GM21360 (cell line): ENCODE data around the gene GUF1.

ENCODE experiments used
- ATAC-seq: cut with Tn5 transposase; IDR thresholded peaks from one replicate; pipeline ENCODE4 v1.9.1; 2021; ENCODE audit warnings: mild to moderate bottlenecking, moderate library complexity; ENCODE audit not compliant: unreplicated experiment

GUF1 gene, protein sequence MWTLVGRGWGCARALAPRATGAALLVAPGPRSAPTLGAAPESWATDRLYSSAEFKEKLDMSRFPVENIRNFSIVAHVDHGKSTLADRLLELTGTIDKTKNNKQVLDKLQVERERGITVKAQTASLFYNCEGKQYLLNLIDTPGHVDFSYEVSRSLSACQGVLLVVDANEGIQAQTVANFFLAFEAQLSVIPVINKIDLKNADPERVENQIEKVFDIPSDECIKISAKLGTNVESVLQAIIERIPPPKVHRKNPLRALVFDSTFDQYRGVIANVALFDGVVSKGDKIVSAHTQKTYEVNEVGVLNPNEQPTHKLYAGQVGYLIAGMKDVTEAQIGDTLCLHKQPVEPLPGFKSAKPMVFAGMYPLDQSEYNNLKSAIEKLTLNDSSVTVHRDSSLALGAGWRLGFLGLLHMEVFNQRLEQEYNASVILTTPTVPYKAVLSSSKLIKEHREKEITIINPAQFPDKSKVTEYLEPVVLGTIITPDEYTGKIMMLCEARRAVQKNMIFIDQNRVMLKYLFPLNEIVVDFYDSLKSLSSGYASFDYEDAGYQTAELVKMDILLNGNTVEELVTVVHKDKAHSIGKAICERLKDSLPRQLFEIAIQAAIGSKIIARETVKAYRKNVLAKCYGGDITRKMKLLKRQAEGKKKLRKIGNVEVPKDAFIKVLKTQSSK

DNA sequence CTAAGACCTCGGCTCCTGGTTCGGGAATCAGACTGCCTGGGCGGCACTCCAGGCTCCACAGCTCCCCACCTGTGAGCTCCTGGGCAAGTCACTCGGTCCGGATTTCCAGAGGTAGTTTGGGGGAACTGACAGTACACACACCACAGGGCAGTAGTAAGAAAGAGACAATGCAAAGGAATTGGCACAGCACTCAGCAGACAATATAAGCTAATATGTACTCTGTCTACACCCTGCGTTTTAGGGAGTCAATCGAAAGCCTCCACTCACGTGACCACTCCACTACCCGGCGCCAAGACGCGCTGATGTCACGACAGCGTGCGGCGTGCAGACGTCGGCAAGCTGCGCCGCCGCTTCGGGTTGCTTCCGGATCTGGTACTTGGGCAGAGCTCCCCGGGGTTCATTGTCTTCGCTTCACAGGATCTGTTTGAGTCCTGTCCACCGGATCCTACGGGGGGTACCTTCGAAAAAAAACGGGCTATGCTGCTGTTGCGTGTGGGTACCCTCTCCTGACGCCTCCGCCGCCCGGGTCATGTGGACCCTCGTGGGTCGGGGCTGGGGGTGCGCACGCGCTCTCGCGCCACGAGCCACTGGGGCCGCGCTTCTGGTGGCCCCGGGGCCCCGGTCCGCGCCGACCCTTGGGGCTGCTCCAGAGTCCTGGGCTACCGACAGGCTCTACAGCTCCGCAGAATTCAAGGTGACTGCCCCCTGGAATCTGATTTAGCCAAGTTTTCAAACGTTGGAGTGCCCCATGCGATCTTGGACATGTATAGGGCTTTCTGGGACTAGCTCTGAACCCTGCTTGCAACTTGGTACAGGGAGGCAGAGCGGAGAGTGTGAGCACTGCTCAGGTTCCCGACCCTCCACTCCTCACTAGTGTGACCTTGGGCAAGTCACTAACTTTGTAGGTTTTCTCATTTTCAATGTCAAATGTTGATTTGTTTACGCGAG lies at the start of gene GUF1:
Gene GUF1, plus strand, starts transcription at position 327 of the 948 bp plus-strand sequence. Its CDS starts 203 bp downstream, at position 530.
- ATAC-seq, result peak; percentile 95

DNA sequence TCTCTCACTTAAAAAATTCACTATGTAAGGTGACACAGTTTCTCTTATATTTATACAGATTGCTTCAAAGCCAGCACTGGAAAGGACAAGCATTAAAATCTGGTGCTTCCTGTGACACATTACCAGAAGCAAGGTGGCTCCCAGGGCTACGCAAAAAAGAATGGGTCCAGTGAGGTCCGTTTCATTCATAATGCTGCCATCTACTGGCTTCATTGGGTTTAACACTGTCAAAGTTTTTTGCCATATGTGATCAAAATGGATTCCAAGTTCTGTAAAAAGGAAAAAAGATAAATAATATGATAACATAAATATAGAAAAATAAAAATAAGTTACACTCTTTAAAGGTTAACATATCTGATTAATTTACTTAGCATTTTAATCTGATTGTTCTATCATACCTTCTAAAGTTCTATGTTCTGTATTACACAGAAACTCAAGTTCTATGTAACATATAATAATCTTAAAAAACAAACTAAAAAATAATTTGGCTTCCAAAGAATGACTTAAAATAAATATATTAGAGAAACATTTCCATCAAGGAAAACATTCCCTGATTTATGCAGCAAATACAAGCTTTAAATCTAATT lies 48.8 kb upstream of the GUF1 start:
- peak; percentile 99 for ATAC-seq

DNA sequence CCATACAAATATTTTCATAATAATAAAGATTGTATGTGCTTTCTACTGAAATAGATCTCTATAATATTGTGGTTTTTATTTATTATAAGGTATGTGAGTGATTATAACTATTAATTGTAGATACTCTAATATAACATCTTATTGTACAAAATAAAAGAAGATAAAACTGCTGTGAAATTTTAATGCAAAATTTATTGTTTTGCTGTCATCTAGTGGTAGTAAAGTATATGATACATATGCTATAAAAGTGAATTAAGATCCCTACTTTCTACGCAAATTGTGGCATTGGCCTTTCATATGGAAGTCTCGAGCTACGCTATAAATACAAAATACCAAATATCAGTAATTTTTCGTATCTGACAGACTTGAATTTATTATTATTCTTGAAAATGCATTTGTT lies 46.1 kb upstream of the GUF1 start:
- ATAC-seq, result no peak

DNA sequence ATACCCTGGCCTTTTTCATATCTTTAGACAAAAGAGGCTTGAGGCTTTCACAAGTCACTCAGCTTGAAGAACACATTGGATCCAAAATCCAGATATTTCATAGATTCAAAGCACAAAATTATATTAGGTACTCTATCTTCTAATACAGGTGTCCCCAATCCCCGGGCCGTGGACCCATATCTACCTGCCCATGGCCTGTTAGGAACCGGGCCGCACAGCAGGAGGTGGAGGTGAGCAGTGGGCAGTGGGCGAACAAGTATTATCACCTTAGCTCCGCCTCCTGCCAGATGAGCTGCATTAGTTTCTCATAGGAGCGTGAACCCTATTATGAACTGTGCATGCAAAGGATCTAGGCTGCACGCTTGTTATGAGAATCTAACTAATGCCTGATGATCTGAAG lies 45.5 kb upstream of the GUF1 start:
- ATAC-seq, result no peak

DNA sequence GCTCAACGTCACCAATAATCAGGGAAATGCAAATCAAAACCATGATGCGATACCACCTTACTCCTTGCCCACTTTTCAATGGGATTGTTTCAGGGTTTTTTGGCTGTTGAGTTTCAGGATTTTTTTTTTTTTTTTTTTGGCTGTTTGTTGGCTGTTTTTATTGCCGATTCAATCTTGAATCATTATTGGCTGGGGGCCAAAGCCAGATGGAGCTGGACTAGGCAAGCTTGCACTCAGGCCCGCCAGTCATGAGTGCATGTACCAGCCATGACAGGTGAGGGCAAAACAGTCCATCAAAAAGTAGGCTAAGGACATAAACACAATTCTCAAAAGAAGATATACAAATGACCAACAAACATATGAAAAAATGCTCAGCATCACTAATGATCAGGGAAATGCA lies 40.1 kb upstream of the GUF1 start:
- no peak for ATAC-seq

DNA sequence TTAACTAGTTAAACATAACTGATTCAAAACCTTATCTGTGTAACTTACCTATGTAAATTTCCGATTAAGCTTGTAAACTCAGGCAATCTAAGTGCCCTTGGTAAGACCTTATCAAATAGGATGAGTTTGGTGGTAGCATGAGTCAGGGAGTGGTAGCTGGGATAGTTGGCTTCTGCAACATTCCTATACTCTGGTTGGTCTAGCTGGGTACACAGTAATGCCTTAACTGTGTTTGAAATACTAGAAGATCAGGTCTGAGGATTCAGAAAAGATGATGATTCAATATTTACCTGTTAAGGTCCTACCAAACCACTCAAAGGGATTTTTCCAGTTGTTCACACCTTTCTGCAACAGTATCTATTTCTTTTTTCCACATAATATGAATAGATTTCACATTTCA lies 32.1 kb upstream of the GUF1 start:
- no peak for ATAC-seq

DNA sequence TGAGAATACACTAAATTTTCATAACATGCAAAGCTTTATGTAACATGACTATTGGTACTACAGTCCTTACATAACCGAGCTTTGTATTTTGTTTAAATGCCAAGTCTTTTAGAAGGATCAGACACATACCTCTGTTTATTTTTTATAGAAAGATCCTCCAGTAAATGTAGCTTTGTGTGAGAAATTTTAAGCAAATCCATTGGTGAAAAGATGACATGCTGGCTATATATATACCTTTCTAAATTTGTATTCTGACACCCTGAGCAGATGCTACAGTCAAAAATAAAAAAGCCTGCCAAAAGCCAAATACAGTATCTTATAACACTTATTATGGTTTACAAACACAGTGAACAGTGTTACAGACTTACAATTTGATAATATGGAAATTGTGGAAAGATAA lies 26.8 kb upstream of the GUF1 start, which contains the start of gene YIPF7:
Gene YIPF7, minus strand, starts transcription at position 201 of the 400 bp plus-strand sequence. CDS start 1,525 bp downstream, outside the sequence.
- no peak for ATAC-seq

DNA sequence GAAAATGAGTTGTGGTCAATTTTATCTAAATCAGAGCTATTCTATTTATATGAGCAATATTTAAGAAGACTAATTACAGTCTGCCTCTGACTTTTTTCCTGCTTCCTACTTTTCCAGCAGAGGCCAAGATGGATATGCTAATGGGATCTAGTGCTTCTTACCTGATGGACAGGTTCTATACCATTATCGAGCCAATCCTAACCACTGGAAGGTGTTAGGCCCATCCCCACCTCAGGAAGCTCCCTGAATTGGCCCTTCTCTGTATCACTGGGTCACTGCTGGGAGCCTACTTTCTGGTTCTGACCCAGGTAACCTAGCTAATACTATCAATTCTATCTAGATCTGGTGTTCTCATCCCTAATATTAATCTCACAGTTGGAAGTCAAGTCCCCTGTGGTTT lies 26.2 kb upstream of the GUF1 start:
- ATAC-seq, result no peak

DNA sequence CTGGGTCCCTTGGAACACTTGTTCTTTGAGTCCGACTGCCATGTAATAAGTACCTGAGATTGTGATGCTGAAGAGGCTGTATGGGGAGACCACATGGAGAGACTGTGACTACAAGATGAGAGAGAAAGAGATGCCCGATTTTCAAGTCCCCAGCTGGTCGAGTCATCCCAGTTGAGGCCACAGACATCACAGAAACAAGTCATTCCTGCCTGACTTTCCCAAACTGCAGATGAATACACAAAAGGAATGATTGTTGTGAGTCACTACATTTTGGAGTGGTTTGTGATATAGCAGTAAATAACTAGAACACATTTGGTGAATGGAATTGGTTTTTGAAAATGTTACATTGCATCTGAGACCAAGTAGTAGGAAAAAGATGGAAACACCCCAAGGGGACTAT lies 17.8 kb upstream of the GUF1 start:
- no peak for ATAC-seq

DNA sequence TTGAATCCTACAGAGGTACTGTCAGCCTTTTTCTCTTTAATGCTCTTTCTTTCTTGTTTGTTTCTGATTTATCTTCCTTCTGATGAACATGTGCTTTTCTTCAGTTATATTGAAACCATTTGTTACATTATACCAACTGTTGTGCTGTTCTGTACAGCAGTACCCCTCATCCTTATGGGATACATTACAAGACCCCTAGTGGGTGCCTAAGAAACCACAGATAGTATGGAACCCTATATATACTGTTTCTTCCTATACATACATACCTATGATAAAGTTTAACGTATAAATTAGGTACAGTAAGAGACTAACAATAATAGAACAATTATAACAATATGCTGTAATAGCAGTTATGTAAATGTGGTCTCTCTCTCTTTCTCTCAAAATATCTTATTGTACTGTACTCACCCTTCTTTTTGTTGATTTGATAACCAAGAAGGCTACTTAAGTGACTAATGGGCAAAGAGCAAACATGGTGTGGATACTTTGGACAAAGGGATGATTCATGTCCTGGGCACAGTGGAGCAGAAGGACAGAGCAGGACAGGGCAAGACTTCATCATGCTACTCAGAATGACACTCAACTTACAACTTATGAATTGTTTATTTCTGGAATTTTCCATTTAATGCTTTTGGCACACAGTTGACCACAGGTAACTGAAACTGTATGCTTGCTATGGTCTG lies 16.1 kb upstream of the GUF1 start:
- no peak for ATAC-seq

DNA sequence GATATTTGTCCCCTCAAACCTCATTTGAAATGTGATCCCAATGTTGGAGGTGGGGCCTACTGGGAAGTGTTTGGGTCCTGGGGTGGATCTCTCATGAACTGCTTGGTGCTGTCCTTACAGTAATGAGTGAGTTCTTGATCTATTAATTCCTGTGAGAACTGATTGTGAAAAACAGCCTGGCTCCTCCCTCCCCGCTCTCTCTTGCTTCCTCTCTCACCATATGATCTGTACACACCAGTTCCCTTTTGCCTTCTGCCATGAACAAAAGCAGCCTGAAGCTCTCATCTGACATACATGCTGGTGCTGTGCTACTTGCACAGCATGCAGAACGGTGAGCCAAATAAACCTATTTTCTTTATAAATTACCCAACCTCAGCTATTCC lies 15.6 kb upstream of the GUF1 start:
- no peak for ATAC-seq

DNA sequence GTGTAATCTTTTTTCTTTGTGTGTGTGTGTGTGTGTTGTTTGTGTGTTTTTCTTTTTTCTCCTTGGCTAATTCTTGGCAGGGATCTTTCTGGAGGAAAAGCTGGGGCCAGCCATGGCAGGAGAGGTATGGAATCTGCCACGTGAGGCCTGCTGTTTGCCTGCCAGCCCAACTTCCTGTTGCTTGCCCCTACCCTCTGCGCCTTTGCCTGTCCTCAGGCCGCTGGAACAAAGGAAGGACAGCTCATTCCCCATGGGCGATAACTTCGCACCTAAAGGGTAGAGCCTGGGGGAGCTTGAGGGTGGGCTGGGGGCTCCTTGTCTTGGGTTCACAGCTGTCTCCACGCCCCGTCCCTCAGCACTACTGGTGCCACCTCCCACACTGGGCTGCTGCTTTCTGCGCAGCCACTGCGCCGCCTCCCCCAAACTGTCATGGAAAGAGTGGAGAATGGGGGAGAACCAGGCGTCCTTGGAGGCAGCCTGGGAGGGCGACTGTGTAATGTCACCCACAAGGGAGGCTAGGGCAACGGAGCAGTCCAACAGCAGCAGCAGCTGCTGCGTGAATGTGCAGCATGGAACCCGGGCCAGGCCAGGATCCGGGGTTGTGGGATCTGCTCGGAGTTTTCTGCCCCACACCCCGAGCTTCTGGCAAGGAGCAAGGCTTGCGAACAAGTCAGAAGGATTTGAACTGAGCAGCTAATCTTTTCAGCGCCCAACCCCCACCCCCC lies 14.5 kb upstream of the GUF1 start:
- ATAC-seq, result no peak

DNA sequence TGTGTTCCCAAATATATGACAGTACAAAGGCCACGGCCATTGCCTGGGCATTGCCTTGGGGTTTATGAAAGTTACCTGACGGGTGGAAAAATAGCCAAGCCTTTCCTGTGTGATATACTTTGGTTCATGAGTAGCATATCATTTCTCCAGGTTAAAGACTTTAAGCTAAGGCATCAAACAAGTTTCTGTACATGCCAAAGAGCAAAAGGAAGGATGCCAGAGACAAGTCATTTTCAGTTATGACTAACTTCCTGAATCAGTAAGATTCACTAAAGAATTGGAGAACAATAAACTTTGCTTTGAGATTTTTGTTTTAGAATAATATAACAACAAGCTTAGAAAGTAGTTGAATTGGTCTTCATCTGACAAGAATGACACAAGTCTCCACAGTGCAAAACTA lies 9.7 kb upstream of the GUF1 start:
- no peak for ATAC-seq

DNA sequence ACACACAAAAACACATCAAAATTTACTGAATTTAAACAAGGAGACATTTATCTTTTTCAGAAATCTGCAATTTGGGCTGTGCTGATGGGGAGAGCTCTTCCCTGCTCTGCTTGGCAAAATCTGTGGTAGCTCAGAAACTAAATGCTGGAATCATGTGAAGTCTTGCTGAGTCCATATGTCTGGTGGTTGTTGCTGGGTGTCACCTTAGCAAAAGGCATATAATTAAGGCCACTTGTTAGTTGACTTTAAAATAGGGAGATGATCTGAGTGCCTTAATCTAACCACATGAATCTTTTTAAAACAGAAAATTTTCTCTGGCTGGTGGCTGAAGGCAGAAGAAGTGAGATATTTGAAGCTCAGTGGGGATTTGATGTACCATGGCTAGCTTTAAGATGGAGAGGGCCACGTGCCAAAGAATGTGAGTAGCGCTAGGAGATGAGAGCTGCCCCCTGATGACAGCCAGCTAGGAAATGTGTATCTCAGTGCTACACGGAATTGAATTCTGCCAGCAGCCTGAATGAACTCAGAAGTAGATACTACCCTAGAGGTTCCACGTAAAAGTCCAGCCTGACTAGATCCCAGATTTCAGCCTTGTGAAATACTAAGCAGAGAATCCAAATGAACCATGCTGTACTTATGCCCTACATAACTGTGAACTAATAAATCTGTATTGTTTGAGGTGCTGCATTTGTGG lies 7.6 kb upstream of the GUF1 start:
- ATAC-seq, result no peak

DNA sequence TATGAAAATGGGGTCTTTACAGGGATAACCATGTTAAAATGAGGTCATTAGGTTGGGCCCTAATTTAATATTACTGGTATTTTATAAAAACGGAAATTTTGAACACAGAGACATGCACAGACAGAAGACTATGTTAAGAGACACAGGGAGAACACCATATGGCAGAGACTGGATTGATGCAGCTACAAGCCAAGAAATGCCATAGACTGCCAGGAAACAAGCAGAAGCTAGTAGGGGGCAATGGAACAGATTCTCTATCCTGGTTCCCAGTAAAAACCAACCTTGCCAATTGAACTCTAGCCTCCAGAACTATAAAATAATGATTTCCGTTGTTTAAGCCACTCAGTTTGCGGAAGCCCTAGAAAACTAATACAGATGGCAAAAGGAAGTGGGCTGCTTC lies 6.6 kb upstream of the GUF1 start:
- no peak for ATAC-seq

DNA sequence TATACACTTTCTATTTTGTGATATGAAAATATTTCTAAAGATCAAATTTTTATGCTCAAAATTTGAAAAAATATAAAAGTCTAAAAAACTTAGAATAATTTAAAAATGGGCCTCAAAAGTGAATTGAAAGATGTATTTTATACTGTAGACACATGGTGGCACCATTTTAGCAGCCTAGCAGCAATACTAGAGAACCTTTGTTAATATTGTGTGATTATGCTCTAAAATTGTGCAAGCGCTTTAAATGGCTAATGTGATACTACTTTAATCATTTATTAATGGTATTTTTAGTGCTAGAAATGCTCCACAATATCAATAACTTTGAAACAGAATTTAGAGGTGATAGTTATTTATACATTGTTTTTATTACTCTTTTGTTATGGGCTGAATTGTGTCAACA lies 3.7 kb upstream of the GUF1 start:
- no peak for ATAC-seq

DNA sequence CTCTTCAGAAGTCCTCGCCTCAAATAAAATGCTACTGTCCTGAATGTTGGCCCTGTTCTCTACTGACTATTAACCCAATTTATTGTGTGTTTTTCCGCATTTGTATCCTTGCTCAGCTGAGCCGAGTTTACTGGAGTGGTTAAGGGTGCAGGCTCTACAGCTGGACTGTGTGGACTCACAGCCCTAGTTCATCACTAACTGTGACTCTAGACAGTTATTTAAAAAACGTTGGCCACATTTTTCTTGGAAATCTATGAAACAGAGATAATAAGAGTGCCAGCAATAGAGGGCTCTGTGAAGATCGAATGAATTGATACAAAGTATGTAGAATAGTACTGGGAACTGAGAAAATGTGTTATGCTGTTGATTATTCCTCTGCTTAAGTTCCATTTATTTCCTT lies 2.9 kb upstream of the GUF1 start:
- ATAC-seq, result no peak

DNA sequence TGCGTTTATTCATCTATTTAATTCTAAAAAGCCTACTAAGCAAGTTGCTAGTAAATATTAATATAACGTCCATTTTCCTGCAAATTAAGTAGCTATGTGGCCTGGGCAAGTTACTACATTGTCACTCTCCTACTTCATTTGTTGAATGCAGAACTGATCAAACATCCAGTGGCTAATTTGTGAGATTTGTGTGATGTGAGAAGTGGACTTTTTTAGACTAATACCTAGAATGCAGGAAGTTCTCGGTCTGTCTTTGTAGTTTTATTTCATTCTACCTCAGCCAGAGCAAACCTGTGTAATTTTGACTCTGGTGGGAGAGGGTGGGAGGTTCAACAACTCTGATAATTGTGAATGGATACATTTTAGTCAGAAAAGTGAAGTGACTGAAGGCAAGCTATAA lies 840 bp downstream of the GUF1 start:
- ATAC-seq, result peak; percentile 0

DNA sequence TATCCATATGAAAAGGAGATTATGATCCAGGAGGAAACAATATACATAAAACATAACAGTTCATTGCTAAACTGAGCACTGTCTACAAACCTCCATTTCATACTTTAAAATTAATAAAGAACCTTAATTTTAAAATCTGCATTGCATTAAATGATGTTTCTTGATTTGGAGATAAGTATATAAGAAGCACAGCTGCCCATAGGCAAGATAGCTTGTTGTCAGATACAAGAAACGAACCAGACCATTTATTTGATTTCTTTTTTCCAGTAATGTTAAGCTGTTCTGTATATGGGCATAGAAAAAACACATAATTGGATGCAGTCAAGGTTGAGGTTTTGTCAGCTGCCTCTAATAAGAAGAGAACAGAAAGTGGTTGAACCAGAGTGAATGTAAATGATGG lies 6.4 kb downstream of the GUF1 start:
- no peak for ATAC-seq
